Pancreas (tissue), 10 donors: ENCODE results near the gene MS4A8. TPM values are rescaled to one million over a fixed set of nuclear protein-coding genes. Genes with fewer than 3 reads are reported as not detected.

ENCODE experiments used
- ATAC-seq, 4 donors: fragments of 200-7000 bp; cut with Tn5 transposase; one replicate each; pipeline versions ENCODE4 v1.8.0 to v1.9.1; 2020; ENCODE audit warnings: mild to moderate bottlenecking in 4 of 4, moderate library complexity in 4 of 4
- DNase-seq, 6 donors: peaks; one replicate each; pipeline ENCODE4 v3.0.0-alpha.2; 2020
- FAIRE-seq: peaks from 2 replicates; lab custom pipeline; 2012; peaks lifted over from hg19 to GRCh38; lab: Jason Lieb, UNC
- H3K27ac ChIP-seq, 4 donors: fragments of 200-600 bp; sonication (generic); 1 replicate in 3 of 4; 2 replicates in 1 of 4; pipeline versions ENCODE4 v1.5.0 to v1.8.0; 2020
- H3K27me3 ChIP-seq, 4 donors: fragments of 200-600 bp; one replicate each; pipeline ENCODE4 v1.8.0; 2021
- H3K36me3 ChIP-seq, 3 donors: fragments of 200-600 bp; sonication (generic) in 1 of 3; one replicate each; pipeline versions ENCODE4 v1.5.0 to v1.8.0; 2020 to 2021
- H3K4me1 ChIP-seq, 3 donors: fragments of 200-600 bp; one replicate each; pipeline ENCODE4 v1.8.0; 2021
- H3K4me3 ChIP-seq, 4 donors: fragments of 200-600 bp; sonication (generic) in 2 of 4; one replicate each; pipeline versions ENCODE4 v1.5.0 to v1.8.0; 2020 to 2021
- H3K9me3 ChIP-seq, 4 donors: fragments of 200-600 bp; one replicate each; pipeline ENCODE4 v1.8.0; 2021
- WGBS, 2 donors: extraction: QIAGEN DNeasy Blood & Tissue Kit; methylation state at CpG; one replicate each; pipeline ENCODE4 v1.1.7; 2013; 5-methylcytosine and 5-hydroxymethylcytosine counted together
- intact Hi-C, 3 donors: fragments of 100-400 bp; cut with DNase I; formaldehyde crosslinking; loops; one replicate each; pipeline versions ENCODE4 v1.11.1 to v1.14.2; 2022
- polyA plus RNA-seq, 2 donors: library from polyadenylated mRNA; stranded (reverse); fragments of 200-250 nt; gene quantifications; one replicate each; pipeline ENCODE4 v1.2.3, GENCODE V29; 2013
- total RNA-seq, 6 donors: library from RNA; stranded (reverse); fragmentation: NEBNext Ultra II Directional in 4 of 6; extraction: Animal tissue kit (Norgen Biotek cat#: 25700) in 4 of 6; gene quantifications; one replicate each; pipeline versions ENCODE4 v1.2.1 to v1.2.4, GENCODE V29; 2021 to 2023
- TF ChIP-seq, protein P1 (sequence below), 4 donors: fragments of 200-600 bp; sonication (generic) in 3 of 4; IDR thresholded peaks; one replicate each; pipeline versions ENCODE4 v1.5.0 to v1.8.0; 2021; ENCODE audit warnings: antibody characterized with exemption in 4 of 4
- donor health status: healthy with polysubstance abuse.
- donor health status: DM: no; HTN: no; CAD: no; lungs with moderate emphysema.
- donor health status: DM: no; HTN: no; CAD: no.
- donor health status: control.
- donor health status: control.
- donor health status: Bipolar disorder and iron deficiency.
- donor health status: DM: yes; HTN: yes; CAD: no.
- donor health status: DM: no; HTN: no; CAD: no.
- donor health status: DM: no; HTN: no; CAD: no.
- donor health status: DM: yes; HTN: yes; CAD: no.

MS4A8 gene
- total and polyA plus RNA-seq, 8 donors = 0.56 to 4.2 (median 1.7) TPM

GRCh38 chr11:60731586-60731985, 32.2 kb downstream of the MS4A8 start:
- FAIRE-seq (no peak), ATAC-seq (no peak), DNase-seq (no peak)
- Histone ChIP-seq H3K36me3 (no peaks in the 10 kb centered on the region), H3K27ac (no peak overlapping the region), H3K9me3 (no peaks in the 10 kb centered on the region), H3K4me3 (no peak overlapping the region), H3K27me3 (no peaks in the 10 kb centered on the region), H3K4me1 (peaks cover 0 to 7% (median 0%) of the 10 kb centered on the region in 3 donors)
- intact Hi-C loops = no loop called here
- 61 to 70% methylated on average over 8 of the region's 8 CpGs for WGBS, 2 donors
- TF ChIP-seq, protein P1, sequence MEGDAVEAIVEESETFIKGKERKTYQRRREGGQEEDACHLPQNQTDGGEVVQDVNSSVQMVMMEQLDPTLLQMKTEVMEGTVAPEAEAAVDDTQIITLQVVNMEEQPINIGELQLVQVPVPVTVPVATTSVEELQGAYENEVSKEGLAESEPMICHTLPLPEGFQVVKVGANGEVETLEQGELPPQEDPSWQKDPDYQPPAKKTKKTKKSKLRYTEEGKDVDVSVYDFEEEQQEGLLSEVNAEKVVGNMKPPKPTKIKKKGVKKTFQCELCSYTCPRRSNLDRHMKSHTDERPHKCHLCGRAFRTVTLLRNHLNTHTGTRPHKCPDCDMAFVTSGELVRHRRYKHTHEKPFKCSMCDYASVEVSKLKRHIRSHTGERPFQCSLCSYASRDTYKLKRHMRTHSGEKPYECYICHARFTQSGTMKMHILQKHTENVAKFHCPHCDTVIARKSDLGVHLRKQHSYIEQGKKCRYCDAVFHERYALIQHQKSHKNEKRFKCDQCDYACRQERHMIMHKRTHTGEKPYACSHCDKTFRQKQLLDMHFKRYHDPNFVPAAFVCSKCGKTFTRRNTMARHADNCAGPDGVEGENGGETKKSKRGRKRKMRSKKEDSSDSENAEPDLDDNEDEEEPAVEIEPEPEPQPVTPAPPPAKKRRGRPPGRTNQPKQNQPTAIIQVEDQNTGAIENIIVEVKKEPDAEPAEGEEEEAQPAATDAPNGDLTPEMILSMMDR (IDR thresholded peaks at IDR 0.05) = no peak

DNA sequence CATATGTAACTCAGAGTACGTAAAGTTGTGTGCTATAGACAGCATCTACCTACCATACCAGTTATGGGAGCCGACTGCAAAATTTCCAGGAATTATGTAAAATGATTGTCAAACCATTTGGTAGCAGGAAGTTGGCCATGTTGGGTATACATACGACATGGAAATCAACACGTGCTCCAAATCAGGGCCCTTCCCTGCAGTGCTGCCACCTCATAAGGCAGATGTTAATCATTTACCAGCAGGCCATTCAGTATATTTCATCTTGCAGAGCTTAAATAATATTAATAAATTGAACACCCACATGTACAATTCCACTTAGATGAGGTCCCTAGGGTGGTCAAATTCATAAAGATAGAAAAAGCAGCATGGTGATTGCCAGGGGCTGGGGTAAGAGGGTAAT, 34.9 kb downstream of the MS4A8 start:
- Histone ChIP-seq H3K36me3 (no peaks in the 10 kb centered on the region), H3K9me3 (no peaks in the 10 kb centered on the region), H3K27me3 (no peaks in the 10 kb centered on the region), H3K4me3 (no peak overlapping the region), H3K4me1 (peaks cover 0 to 7% (median 0%) of the 10 kb centered on the region in 3 donors), H3K27ac (no peak overlapping the region)
- peak in 1 of 4 donors; percentile 52 for ATAC-seq
- TF ChIP-seq, protein P1 (IDR thresholded peaks at IDR 0.05) = no peak
- intact Hi-C loops = no loop called here
- no peak for FAIRE-seq
- no peak for DNase-seq
- 53 to 57% methylated on average over 4 of the region's 4 CpGs for WGBS, 2 donors

- 71 to 74% methylated on average over 7 of the region's 7 CpGs for WGBS, 2 donors
- TF ChIP-seq, protein P1 (IDR thresholded peaks at IDR 0.05) = no peak
- ATAC-seq = no peak
- Histone ChIP-seq H3K4me1 (no peaks in the 10 kb centered on the region), H3K27ac (no peak overlapping the region), H3K27me3 (no peaks in the 10 kb centered on the region), H3K9me3 (no peaks in the 10 kb centered on the region), H3K36me3 (no peaks in the 10 kb centered on the region), H3K4me3 (no peak overlapping the region)
- no peak for DNase-seq
- intact Hi-C loops = no loop called here
- FAIRE-seq = no peak
Observed at GRCh38 chr11:60739114-60739513, 39.7 kb downstream of the MS4A8 start.

- FAIRE-seq (no peak), DNase-seq (no peak), ATAC-seq (no peak)
- Histone ChIP-seq H3K27ac (no peak overlapping the region), H3K36me3 (no peaks in the 10 kb centered on the region), H3K4me1 (no peaks in the 10 kb centered on the region), H3K9me3 (no peaks in the 10 kb centered on the region), H3K4me3 (no peak overlapping the region), H3K27me3 (no peaks in the 10 kb centered on the region)
- intact Hi-C loops = no loop called here
- TF ChIP-seq, protein P1 (IDR thresholded peaks at IDR 0.05) = no peak
Observed at GRCh38 chr11:60740573-60740972, 41.2 kb downstream of the MS4A8 start.

- Histone ChIP-seq H3K36me3 (no peaks in the 10 kb centered on the region), H3K4me3 (no peak overlapping the region), H3K4me1 (no peaks in the 10 kb centered on the region), H3K27ac (no peak overlapping the region), H3K9me3 (no peaks in the 10 kb centered on the region), H3K27me3 (no peaks in the 10 kb centered on the region)
- ATAC-seq = no peak
- DNase-seq = no peak
- WGBS, 2 donors = 85 to 93% methylated on average over 3 of the region's 3 CpGs
- intact Hi-C loops = no loop called here
- TF ChIP-seq, protein P1 (IDR thresholded peaks at IDR 0.05) = no peak
- no peak for FAIRE-seq
Observed at GRCh38 chr11:60741421-60741820, 42.0 kb downstream of the MS4A8 start.
